NCI-H1436 treated with DMSO at 0.1 percent for 48 hours (cell line): Measurements from ENCODE around the gene RNPEPL1.

Source experiments
- DNase-seq: peaks from one replicate; lab custom pipeline; 2025; lab: John Stamatoyannopoulos, UW

The RNPEPL1 gene

DNA sequence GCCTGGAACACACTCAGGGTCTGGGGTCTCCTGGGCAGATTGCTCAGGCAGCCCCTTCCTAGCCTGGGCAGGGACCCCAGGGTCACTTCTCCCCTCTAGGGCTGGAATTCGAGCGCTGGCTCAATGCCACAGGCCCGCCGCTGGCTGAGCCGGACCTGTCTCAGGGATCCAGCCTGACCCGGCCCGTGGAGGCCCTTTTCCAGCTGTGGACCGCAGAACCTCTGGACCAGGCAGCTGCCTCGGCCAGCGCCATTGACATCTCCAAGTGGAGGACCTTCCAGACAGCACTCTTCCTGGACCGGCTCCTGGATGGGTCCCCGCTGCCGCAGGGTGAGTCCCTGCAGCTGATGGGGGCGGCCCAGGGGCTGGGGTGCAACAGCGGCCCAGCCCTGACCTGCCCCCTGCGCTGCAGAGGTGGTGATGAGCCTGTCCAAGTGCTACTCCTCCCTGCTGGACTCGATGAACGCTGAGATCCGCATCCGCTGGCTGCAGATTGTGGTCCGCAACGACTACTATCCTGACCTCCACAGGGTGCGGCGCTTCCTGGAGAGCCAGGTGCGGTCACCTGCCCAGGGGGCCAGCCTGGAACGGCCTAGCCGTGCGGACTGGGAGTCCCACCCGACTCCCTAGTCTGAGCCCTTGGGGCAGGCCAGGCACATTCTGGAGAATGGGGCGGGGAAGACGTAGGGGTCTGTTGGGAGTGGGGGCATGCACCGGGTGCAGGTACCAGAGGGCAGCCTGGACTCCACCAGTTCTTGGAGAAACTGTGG, 8.3 kb downstream of the RNPEPL1 start:
- no peak for DNase-seq

DNA sequence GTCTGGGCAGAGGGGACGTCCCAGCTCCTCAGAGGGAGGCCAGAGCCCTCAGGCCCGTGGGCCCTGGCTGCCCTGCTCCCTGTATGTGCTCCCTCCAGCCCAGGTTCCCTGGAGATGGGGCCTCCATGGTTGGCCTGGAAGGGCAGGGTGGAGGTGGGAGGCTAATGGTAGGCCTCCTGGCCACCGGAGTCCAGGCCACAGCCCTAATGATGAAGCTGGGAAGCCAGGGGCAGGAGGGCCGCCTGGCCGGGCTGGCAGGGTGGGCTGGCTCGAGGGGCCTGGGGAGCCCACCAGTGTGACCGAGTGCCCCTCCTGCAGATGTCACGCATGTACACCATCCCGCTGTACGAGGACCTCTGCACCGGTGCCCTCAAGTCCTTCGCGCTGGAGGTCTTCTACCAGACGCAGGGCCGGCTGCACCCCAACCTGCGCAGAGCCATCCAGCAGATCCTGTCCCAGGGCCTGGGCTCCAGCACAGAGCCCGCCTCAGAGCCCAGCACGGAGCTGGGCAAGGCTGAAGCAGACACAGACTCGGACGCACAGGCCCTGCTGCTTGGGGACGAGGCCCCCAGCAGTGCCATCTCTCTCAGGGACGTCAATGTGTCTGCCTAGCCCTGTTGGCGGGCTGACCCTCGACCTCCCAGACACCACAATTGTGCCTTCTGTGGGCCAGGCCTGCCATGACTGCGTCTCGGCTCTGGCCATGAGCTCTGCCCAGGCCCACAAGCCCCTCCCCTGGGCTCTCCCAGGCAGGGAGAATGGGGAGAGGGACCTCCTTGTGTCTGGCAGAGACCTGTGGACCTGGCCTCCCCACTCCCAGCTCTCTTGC, 9.2 kb downstream of the RNPEPL1 start:
- DNase-seq: no peak

DNA sequence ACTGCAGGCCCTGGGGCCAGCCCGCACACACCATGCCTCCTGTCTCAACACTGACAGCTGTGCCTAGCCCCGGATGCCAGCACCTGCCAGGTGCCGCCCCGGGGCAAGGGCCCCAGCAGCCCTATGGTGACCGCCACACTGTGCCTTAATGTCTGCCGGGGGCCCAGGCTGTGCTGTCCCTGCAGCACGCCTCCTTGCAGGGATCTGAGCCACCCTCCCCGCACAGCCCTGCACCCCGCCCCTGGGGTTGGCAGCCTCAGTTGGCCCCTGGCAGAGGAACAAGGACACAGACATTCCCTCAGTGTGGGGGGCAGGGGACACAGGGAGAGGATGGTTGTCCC, 9.8 kb downstream of the RNPEPL1 start:
- DNase-seq: no peak

DNA sequence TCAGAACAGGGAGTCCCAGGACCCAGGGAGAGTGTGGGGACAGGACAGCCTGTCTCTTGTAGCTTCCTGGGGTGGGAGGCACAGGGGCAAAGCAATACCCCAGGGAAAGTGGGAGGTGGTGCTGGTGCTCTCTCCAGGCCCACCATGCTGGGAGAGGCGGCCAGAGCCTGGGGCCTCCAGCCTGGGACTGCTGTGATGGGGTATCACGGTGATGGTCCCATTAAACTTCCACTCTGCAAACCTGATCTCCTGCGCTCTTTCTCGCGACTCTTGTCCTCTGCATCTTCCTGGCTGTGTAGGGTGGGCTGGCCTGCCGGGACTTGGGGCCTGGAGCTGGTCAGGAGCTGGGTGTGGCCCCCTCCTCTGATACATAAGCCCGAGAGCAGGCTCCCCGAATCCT, 10.2 kb downstream of the RNPEPL1 start:
- DNase-seq: no peak

DNA sequence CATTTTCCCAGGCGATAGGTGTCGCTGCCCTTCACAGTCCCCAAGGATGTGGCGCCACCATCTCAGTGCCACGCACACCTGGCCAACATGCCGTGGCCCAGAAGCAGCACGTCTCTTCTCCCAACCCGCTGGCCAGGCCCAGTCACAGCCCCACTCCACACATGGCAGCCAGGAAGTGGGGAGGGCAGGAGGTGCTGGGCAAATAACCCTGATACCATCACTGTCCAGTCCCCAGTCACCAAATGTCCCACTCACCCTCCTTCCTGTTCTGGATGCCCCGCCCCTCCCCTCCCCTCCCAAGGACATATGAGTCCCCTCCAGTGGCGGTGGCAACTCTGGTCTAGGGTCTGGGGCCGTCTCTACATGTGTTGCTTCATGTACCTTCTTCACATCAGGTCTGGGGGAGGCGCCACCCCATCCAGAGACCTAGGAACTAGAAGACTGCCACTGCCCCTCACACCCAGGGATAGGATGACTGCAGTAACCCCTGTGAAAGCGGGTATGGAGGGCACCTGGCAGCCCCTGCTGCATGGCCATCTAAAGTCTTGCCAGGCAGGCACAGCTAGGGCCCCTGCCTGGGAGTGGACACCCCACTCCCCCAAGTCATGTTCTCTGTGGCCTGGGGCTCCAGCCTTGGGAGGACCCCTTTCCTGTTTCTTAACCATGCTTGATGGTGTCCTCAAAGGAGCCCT, 10.9 kb downstream of the RNPEPL1 start:
- no peak for DNase-seq

DNA sequence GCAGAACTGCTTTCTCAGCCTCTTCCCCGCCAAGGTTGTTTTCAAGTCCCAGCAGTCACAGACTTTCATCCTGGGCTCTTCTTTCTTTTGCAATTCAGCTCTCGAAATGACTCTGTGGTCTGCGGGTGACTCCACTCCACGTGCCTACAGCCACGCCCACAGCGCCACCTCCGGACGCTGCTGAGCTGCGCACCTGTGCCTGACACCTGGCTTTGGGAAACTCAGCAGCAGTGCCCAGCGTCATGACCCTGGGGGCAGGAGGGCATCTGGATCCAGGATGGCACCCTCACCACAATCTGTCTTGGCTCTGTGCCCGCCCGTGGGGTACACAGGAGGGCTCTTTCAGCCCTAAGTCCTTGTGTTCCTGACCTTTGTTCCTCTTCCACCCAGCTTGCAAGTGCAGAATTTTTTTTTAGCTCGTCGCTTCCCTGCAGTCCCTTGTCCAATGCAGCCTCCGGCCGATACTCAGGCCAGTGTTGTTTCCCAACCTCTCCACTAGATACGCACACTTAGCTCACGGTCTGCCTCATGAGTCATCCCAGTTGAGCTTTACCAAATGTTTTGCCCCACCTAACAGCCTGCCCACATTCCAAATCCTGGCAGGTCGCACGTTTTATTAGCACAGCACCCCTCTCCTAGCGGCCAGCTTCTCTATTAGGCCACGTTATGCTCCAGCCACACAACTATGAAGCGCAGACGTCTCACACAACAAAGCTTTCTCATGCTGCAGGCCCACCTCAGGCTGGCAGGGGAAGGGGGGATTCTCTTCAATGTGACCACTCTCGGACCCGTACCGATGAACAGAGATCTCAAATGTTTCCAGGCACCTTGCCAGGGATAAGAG, 11.7 kb downstream of the RNPEPL1 start:
- no peak for DNase-seq

DNA sequence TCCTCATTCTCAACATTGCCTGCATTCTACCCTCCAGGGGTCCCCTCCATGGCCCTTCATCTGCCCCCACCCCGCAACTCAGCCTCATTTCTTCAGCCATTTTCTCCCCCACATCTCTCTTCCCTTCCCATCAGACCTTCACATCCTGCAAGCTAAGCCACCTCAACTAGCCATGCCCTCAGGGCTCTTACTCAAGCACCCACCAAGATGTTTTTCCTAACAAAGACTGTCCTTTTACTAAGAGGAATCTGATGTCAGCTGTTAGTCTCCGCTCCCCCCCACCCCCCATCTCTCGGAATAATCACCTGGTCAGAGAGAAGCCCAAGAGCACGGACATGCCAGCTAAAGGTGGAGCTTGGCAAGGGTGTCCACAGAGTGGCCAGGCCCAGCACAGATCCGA, 13.5 kb downstream of the RNPEPL1 start:
- DNase-seq: no peak

DNA sequence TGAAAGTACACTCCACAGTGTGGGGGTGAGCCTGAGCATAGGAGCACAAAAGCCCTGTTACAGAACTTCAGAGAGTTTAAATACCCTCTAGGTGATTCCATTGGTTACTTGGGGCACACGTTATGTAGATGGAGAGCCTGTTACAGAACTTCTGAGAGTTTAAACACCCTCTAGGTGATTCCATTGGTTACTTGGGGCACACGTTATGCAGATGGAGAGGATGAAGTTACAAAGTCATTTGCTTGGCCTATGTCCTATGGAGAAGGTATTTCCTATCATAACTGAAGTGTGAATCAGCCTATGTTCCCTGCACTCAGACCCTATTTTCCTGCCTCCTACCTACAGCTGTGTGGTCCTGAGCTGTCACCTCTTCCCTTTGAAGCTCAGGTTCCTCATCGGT, 14.5 kb downstream of the RNPEPL1 start:
- DNase-seq: no peak

DNA sequence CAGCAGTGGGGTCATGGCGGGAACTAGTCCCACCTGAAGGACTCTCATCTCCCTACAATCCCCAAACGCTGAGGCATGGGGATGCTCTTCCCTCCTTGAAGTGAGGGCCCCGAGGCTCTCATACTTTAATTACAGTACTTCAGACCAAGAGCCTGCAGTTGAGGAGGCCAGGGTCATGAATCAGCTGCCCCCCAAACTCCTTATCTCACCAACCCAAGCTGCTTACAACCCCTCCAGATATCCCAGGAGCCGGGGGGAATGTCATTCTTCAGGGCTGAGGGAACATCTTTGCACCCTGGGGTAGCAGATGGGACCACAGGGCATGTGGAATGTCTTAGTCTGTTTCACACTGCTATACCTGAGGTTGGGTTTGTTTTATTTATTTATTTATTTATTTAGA, 15.5 kb downstream of the RNPEPL1 start:
- DNase-seq: no peak

DNA sequence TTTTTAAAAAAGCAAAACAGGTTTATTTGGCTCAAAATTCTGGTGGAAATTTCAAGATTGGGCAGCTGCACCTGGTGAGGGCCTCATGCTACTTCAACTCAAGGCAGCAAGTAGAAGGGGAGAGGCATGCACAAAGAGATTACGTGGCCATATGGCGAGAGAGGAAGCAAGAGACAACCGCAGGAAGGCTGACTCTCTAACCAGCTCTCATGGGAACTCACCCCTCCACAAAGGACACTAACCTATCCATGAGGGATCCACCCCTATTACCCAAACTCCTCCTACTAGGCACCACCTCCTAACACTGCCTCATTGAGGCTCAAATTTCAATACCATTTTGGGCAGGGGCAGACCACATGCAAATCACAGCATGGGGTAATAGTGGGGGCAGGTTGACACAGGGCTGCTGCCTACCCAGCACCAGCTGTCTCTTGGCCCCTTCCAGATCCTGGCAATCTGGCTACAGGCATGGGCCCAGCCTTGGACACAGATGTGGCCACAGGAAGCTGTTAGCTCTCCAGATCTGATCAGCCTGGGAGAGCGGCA, 16.3 kb downstream of the RNPEPL1 start:
- peak; percentile 17 for DNase-seq

DNA sequence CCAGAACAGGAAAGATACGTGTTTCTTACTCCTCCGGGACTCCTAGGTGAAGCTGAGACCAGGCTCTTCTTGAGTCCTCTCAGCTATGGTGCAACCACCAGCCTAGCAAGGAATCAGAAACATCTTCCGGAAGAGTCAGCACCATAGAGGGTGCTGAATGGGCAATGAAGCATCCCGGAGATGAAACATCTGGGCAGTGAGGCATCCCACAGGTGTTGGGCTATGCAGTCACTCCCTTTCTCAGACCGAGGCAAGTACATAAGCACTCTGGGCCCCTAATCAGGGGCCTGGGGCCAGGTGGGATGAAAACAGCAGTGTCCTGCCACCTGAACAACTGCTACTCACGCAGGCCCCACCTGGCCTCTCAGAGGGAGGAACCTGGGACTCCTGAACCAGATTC, 16.8 kb downstream of the RNPEPL1 start:
- DNase-seq: no peak

DNA sequence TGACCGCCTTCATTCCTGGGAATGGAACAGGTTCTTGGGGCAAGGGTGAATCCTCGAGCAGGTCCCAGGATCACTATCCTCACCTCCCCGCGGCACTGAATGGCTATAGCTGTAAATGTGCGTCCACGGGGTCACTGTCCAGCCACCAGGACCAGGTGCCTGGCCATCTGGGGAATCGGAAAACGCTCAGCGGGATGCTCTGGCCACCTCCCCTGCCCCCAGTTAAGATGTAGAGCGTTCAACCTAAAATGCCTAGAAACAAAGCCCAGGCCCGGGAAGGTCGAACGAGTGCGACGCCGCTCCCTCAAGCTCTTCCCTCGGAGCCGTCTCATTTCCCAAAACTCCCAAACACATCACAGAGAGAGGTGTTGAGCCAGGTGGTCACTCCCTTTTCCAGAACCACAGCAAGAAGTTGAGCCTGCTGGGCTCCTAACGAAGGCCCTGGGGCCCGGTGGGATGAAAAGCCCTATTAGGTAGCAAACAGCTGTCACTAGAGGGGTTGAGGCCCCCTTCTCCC, 17.5 kb downstream of the RNPEPL1 start:
- DNase-seq: no peak

DNA sequence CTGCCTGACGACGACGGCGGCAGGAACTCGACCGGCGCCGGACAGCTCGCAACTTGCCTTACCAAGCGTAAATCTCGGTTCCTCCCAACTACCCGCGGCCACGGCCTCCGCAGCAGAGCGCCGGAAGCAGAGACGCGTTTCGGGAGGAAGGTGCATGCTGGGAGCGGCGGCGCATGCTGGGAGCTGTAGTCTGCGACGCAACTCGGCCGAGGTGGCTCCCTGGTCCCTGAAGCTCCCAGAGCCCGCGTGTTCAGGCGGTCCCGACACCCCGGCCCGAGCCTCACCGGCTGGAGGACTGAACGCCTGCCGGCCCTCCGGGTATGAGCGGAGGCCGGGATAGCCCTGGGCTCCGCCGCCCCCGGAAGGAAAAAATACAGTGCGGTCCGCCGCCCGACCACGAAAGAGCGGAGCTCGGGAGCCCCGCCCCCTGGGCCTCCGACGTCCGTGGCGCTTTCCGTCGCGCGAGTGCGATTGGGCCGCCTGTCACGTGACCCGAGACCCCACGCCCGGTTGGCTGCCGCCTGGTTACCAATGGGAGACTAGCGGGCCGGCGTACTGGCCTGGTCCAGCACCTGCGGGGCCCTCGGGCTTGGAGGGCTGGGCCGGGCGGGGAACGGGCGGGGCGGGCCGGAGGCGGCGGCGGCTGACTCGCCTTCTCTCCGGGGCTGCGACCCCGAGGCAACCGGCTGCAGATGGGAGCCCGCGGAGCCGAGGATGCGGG, 18.1 kb downstream of the RNPEPL1 start, which contains the start of gene CAPN10:
Gene CAPN10, plus strand, starts transcription at position 537 of the 721 bp plus-strand sequence. Its CDS starts 178 bp downstream, at position 715.
- DNase-seq: peak; percentile 52

DNA sequence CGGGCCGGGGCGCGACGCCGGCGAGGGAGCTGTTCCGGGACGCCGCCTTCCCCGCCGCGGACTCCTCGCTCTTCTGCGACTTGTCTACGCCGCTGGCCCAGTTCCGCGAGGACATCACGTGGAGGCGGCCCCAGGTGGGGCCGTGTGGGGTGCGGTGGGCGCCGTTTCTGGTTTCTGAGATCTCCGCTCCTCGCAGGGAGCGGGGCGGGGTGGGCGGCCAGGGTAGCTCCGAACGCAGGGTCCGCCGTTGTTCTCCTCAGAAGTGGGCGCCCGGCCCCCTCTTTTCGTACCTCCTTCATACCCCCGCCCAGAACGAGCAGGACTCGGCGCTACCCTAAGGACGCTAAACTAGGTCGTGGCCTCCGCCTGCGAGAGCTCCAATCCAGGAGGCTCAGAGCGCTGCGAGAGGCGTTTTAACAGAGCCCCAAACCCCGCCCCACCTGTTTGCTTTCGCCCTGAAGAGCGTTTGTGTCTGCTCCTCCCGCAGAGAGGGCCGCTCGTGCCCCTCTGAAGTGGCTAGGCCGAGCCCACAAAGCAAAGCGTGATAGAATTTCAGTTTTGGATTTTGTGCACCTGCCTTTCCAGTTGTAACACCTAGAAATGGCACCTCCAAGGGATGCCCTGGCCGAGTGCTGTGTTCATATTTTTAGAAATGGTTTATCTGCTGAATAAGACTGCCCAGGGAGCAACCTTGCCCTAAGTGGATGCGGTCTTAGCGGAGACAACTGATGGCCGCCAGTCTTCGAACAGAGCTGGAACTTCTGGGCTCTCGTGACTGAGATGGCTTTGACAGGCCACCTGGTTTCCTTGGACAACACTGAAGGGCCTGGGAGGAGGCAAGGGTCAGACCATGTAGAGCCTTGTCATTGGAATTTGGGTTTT, 18.9 kb downstream of the RNPEPL1 start:
- no peak for DNase-seq

DNA sequence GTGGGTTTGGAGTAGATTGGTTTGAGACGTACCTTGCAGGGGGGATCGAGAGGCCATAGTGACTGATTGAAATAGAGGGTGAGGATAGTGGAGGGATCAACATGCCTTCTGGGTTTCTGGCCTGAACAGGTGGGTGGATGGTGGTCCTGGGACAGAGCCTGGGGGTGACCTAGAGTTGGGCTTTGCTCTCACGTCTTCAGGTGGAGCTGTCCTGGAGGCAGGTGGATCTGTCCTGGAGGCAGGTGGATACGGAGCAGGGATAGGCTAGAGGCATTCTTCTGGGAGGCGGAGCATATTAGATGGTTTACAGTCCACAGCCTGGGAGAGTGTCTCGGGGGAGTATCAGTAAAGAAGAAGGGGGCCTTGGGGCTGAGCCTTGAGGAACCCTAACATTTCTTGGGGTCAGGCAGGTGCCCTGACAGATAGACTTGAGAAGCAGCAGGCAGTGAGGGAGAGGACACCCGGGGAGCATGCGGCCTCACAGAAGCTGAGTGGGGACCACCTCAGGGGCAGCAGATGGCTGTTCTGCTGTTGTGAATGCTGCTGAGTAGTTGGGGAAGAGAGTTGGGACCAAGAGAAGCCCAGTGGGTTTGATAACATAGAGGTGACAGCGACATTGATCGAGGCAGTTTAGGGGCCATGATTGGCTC, 19.8 kb downstream of the RNPEPL1 start:
- DNase-seq: no peak

DNA sequence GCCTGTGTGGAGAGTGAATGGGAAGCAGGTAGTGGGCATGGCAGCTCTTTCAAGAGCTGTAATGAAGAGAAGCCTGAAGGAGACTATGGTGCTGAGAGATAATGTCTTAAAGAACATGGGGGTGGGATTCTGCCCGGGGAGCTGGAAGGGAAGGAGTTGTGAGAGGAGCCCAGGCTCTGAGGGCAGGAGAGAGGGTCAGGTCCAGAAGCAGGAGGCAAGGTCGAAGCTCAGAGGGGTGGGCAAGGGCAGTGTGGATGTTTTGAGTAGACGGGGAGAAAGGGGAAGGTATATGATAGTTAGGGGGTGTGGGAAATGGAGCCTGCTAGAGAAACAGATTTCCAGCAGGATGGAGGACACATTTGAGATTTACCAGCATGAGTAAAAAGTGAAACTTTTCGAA, 20.4 kb downstream of the RNPEPL1 start:
- no peak for DNase-seq

DNA sequence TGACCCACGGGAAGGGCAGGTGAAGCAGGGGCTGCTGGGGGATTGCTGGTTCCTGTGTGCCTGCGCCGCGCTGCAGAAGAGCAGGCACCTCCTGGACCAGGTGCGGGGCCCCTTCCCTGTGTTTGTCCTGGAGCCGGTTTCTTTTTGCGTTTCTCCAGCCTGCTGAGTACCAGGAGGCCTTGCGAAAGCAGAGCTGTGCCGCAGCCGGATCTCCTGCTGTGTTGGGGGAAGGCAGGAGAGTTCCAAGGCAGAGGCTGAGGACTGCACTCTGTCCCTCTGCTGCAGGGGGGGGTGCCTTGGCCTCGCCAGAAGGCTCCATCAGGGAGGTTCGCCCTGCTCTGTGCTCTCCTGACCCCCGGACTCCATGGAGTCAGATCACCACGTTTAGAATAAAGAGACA, 21.1 kb downstream of the RNPEPL1 start:
- no peak for DNase-seq

DNA sequence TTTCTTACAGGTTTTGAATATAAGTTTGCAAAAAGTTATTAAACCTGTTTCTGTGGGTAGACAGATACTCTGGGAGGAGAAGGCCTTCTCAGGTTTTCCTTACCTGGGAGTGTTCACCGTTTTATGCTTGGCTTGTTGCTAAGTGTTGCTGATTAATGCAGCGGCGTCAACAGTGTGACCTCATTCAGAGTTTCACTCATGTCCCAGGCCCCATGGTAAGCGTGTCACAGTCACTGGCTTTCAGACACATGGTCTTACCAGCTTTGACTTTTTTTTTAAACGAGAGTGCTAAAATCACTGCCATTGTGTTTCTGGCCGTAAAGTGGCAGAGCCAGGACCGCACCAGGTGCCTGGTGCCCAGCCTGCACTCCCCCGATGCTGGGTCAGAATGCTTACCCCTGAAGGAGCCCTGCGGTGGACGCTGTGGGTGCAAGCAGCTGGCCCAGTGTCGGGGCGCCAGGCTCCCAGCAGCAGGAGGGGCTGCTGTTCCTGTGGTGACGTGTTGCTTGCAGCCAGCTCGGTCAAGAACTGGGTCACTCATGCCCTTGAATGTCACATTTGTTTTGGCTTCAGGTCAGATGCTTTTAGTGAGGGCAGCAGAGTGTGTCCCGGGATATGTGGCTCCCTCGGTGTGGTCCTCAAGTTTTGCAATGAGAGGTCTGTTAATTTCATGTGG, 21.7 kb downstream of the RNPEPL1 start:
- DNase-seq: no peak

DNA sequence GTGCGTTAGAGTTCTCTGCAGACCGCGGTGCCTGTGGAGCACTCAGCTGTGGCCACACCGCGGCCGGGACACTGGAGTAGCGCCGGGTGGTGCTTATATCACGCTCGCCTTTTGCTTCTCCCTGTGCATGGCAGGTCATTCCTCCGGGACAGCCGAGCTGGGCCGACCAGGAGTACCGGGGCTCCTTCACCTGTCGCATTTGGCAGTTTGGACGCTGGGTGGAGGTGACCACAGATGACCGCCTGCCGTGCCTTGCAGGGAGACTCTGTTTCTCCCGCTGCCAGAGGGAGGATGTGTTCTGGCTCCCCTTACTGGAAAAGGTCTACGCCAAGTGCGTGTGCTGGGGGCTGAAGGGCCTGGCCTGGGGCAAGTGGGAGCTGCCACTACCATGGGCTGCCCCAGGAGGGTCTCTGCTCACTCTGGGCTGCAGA, 22.4 kb downstream of the RNPEPL1 start:
- DNase-seq: no peak
